Neuronal stem cell (in vitro differentiated cells): ENCODE data around the gene CACNA1I.

Experiments used
- DNase-seq: peaks from one replicate; pipeline ENCODE4 v3.0.0-alpha.2; 2013; ENCODE audit warnings: low spot score
- H2AFZ ChIP-seq: one replicate; pipeline ENCODE4 v1.6.1; 2013; ENCODE audit warnings: mild to moderate bottlenecking, low read length, inconsistent platforms
- H2AK5ac ChIP-seq: 2 replicates; pipeline ENCODE4 v1.6.1; 2013; ENCODE audit warnings: low read depth, mild to moderate bottlenecking, inconsistent platforms, low read length, moderate library complexity, mixed read lengths
- H2BK120ac ChIP-seq: 2 replicates; pipeline ENCODE4 v1.6.1; 2013; ENCODE audit warnings: low read depth, mild to moderate bottlenecking, inconsistent platforms, low read length, moderate library complexity, mixed read lengths
- H2BK12ac ChIP-seq: one replicate; pipeline ENCODE4 v1.6.1; 2013; ENCODE audit warnings: low read length, inconsistent platforms
- H2BK15ac ChIP-seq: 2 replicates; pipeline ENCODE4 v1.6.1; 2013; ENCODE audit warnings: mild to moderate bottlenecking, low read length, inconsistent platforms, mixed read lengths
- H2BK5ac ChIP-seq: one replicate; pipeline ENCODE4 v1.6.1; 2013; ENCODE audit warnings: inconsistent platforms, mild to moderate bottlenecking, low read length, moderate library complexity
- H3K14ac ChIP-seq: one replicate; pipeline ENCODE4 v1.6.1; 2013; ENCODE audit warnings: low read length, inconsistent platforms
- H3K18ac ChIP-seq: 2 replicates; pipeline ENCODE4 v1.6.1; 2013; ENCODE audit warnings: low read length, inconsistent platforms
- H3K23ac ChIP-seq: 2 replicates; pipeline ENCODE4 v1.6.1; 2013; ENCODE audit warnings: low read depth, mild to moderate bottlenecking, mixed read lengths, low read length, inconsistent platforms; ENCODE audit not compliant: poor library complexity
- H3K27ac ChIP-seq: replicated peaks from 3 replicates; pipeline ENCODE4 v1.5.1; 2013; ENCODE audit warnings: low read length, inconsistent platforms
- H3K27me3 ChIP-seq, 3 experiments: 2 replicates each; pipeline ENCODE4 v1.6.1; 2013; ENCODE audit warnings: low read length in 3 of 3, mild to moderate bottlenecking in 2 of 3, inconsistent platforms in 1 of 3, low read depth in 1 of 3, mixed read lengths in 1 of 3, moderate library complexity in 1 of 3; ENCODE audit not compliant: control insufficient read depth in 3 of 3, insufficient read depth in 3 of 3
- H3K36me3 ChIP-seq, 2 donors: replicated peaks in 1 of 2; 2 replicates each; pipeline ENCODE4 v1.6.1; 2013; ENCODE audit warnings: low read length in 2 of 2; ENCODE audit not compliant: control insufficient read depth in 2 of 2, insufficient read depth in 2 of 2
- H3K4ac ChIP-seq: 2 replicates; pipeline ENCODE4 v1.6.1; 2013; ENCODE audit warnings: inconsistent platforms, mild to moderate bottlenecking, low read length, moderate library complexity
- H3K4me1 ChIP-seq, 2 donors: 1 replicate in 1 of 2; 2 replicates in 1 of 2; pipeline ENCODE4 v1.6.1; 2013; ENCODE audit warnings: low read length in 2 of 2, low read depth in 1 of 2; ENCODE audit not compliant: control insufficient read depth in 2 of 2, insufficient read depth in 1 of 2
- H3K4me2 ChIP-seq: one replicate; pipeline ENCODE4 v1.6.1; 2013; ENCODE audit warnings: mild to moderate bottlenecking, low read length, inconsistent platforms; ENCODE audit not compliant: insufficient read depth, poor library complexity, severe bottlenecking
- H3K4me3 ChIP-seq, 2 donors: 2 replicates each; pipeline ENCODE4 v1.5.1; 2013; ENCODE audit warnings: low read length in 2 of 2, mild to moderate bottlenecking in 2 of 2, inconsistent platforms in 1 of 2, moderate library complexity in 1 of 2
- H3K79me1 ChIP-seq: one replicate; pipeline ENCODE4 v1.6.1; 2013; ENCODE audit warnings: low read depth, mild to moderate bottlenecking, inconsistent platforms, low read length, moderate library complexity
- H3K9ac ChIP-seq: one replicate; pipeline ENCODE4 v1.6.1; 2013; ENCODE audit warnings: mild to moderate bottlenecking, low read depth, low read length, inconsistent platforms; ENCODE audit not compliant: poor library complexity
- H3K9me3 ChIP-seq, 2 donors: replicated peaks in 1 of 2; 2 replicates each; pipeline versions ENCODE3 to v1.6.1; 2013; ENCODE audit warnings: low read length in 2 of 2, mild to moderate bottlenecking in 2 of 2, inconsistent platforms in 1 of 2, low read depth in 1 of 2, mixed read lengths in 1 of 2, moderate library complexity in 1 of 2; ENCODE audit not compliant: control insufficient read depth in 2 of 2, insufficient read depth in 1 of 2
- H4K8ac ChIP-seq: one replicate; pipeline ENCODE4 v1.6.1; 2013; ENCODE audit warnings: low read depth, mild to moderate bottlenecking, inconsistent platforms, low read length, moderate library complexity
- H4K91ac ChIP-seq: one replicate; pipeline ENCODE4 v1.6.1; 2013; ENCODE audit warnings: low read length, low read depth, mild to moderate bottlenecking, inconsistent platforms; ENCODE audit not compliant: poor library complexity
- WGBS, 2 donors: extraction: QIAGEN DNeasy Blood & Tissue Kit; methylation state at CpG; one replicate each; pipeline ENCODE4 v1.1.7; 2013; ENCODE audit warnings: missing lambda C conversion rate in 2 of 2, mixed read lengths in 1 of 2; ENCODE audit not compliant: insufficient read length in 2 of 2, insufficient replicate concordance in 1 of 2; ENCODE audit errors: extremely low coverage in 2 of 2; 5-methylcytosine and 5-hydroxymethylcytosine counted together

Gene CACNA1I

DNA sequence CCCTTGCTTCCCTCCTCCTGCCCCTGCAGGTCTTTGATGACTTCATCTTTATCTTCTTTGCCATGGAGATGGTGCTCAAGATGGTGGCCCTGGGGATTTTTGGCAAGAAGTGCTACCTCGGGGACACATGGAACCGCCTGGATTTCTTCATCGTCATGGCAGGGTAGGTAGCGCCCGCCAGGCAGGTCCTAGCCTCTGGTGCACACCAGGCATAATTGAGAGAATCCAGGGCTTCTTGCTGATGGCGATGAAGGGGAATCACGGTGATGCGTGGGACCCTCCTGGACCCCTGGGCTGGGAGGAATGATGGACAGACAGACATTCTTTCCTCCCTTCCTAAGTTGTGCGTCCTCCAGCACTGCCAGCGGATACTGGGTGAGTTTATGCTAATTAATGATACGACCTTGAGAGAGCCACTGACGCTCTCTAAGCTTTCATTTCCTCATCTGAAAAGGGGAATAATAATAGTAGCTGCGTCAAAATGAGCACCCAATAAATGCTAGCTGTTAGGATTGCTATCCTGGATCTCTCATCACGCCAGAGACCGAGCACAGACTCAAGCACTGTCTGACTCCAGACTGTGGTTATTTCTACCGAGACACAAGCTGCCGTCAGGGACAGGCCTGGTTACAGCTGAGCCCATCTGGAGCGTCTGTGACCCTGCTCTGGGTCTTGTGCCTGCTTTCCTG is 30.1 kb downstream of the CACNA1I start:
- Histone ChIP-seq H3K36me3 (no peaks in the 10 kb centered on the region), H3K79me1 (no peaks in the 10 kb centered on the region), H2BK5ac (no peak overlapping the region), H2BK120ac (no peak overlapping the region), H2AFZ (no peak overlapping the region), H3K14ac (no peak overlapping the region), H4K91ac (no peak overlapping the region), H3K4ac (no peak overlapping the region), H4K8ac (no peak overlapping the region), H3K9ac (no peak overlapping the region), H3K4me3 (no peak overlapping the region), H3K27ac (no peak overlapping the region), H3K4me1 (peaks cover 0 to 7% of the 10 kb centered on the region in 2 donors), H3K18ac (no peak overlapping the region), H3K23ac (peak overlapping the region; percentile 2), H3K27me3 (peaks cover 0 to 18% (median 16%) of the 10 kb centered on the region in 3 experiments), H2AK5ac (peak overlapping the region; percentile 5), H2BK12ac (no peak overlapping the region), H3K9me3 (no peaks in the 10 kb centered on the region), H2BK15ac (no peak overlapping the region), H3K4me2 (no peak overlapping the region)
- WGBS, 2 donors = no CpG with 5 or more reads among the region's 18 CpGs
- no peak for DNase-seq

DNA sequence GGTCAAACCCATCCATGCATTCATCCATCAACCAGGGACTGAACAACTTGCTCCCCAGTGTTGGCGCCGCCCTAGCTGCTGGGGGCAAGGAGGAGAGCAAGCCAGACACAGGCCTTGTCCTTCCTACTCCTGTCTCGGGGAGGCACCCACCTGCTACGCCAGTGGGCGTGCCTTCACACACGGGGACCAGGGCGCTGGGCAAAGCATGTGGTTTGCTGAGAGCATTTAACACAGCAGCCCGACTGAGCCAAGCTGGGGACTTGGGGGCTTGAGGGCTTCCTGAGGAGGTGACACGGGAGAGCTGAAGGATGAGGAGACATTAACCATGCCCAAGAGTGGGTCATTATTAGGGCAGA is 30.6 kb downstream of the CACNA1I start:
- Histone ChIP-seq H3K27ac (no peak overlapping the region), H2BK120ac (no peak overlapping the region), H2AK5ac (peak overlapping the region; percentile 5), H3K36me3 (no peaks in the 10 kb centered on the region), H2BK5ac (no peak overlapping the region), H3K14ac (no peak overlapping the region), H3K18ac (no peak overlapping the region), H2BK12ac (no peak overlapping the region), H3K23ac (peak overlapping the region; percentile 2), H3K4me3 (no peak overlapping the region), H3K9me3 (no peaks in the 10 kb centered on the region), H2BK15ac (no peak overlapping the region), H4K8ac (no peak overlapping the region), H4K91ac (no peak overlapping the region), H3K9ac (no peak overlapping the region), H2AFZ (no peak overlapping the region), H3K27me3 (peaks cover 0 to 18% (median 16%) of the 10 kb centered on the region in 3 experiments), H3K4ac (no peak overlapping the region), H3K4me1 (peaks cover 0 to 7% of the 10 kb centered on the region in 2 donors), H3K79me1 (no peaks in the 10 kb centered on the region), H3K4me2 (no peak overlapping the region)
- WGBS, 2 donors = no CpG with 5 or more reads among the region's 9 CpGs
- DNase-seq = no peak

DNA sequence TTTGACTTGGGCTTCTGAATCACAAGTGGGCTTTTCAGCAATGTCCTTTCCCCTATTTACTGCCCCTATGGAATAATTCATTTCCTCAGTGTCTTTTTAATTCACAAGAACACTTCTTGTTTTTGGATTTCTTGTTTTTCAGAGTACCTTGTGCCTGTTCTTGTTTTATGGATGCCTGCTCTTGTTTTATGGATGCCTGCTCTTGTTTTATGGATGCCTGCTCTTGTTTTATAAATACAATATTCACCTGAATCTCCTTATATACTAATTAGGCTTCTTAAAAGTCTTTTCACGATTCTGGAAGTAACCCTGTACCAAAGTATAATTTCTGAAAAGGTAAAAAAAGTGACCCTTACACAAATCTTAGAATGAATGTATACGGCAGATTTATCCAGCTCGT is 32.8 kb downstream of the CACNA1I start:
- Histone ChIP-seq H3K9ac (no peak overlapping the region), H3K9me3 (no peaks in the 10 kb centered on the region), H2BK12ac (no peak overlapping the region), H3K4me2 (no peak overlapping the region), H4K91ac (no peak overlapping the region), H3K14ac (no peak overlapping the region), H3K36me3 (no peaks in the 10 kb centered on the region), H3K27ac (no peak overlapping the region), H3K4ac (no peak overlapping the region), H3K4me1 (peaks cover 0 to 5% of the 10 kb centered on the region in 2 donors), H2BK15ac (no peak overlapping the region), H3K4me3 (no peak overlapping the region), H3K27me3 (peaks cover 0 to 3% (median 2%) of the 10 kb centered on the region in 3 experiments), H3K79me1 (no peaks in the 10 kb centered on the region), H2AFZ (no peak overlapping the region), H3K18ac (no peak overlapping the region), H2AK5ac (no peak overlapping the region), H3K23ac (no peak overlapping the region), H2BK5ac (no peak overlapping the region), H4K8ac (no peak overlapping the region), H2BK120ac (no peak overlapping the region)
- no CpG with 5 or more reads among the region's 3 CpGs for WGBS, 2 donors
- DNase-seq = no peak

DNA sequence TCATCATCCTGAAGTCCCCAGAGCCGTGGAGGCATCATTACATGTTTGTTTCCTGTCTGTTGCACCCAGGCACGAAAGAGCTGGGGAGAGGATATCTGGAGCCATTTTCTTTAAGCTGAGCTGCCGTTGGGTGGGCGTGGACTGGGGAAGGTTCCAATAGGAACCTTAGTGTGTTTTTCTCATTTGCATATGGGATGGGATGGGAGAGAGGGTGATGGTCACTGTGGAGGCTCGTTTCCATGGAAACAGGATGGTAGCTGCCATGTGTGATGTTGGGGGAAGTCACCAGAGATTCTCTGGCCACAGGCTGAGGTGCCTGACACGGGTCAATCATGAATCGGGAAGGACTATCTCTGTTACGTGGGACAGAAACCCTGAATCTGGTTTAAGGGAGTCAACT is 39.7 kb downstream of the CACNA1I start:
- Histone ChIP-seq H4K91ac (no peak overlapping the region), H2BK12ac (no peak overlapping the region), H2AK5ac (no peak overlapping the region), H2BK120ac (no peak overlapping the region), H3K9ac (no peak overlapping the region), H3K36me3 (no peaks in the 10 kb centered on the region), H2BK5ac (no peak overlapping the region), H3K4me3 (no peak overlapping the region), H3K4me2 (no peak overlapping the region), H3K4me1 (peaks cover 0 to 3% of the 10 kb centered on the region in 2 donors), H3K23ac (no peak overlapping the region), H3K79me1 (no peaks in the 10 kb centered on the region), H3K9me3 (no peaks in the 10 kb centered on the region), H3K4ac (no peak overlapping the region), H3K18ac (no peak overlapping the region), H3K14ac (no peak overlapping the region), H4K8ac (no peak overlapping the region), H3K27me3 (no peaks in the 10 kb centered on the region), H2BK15ac (no peak overlapping the region), H3K27ac (no peak overlapping the region), H2AFZ (no peak overlapping the region)
- WGBS, 2 donors = no CpG with 5 or more reads among the region's 8 CpGs
- no peak for DNase-seq
